HCT116 (cell line): ENCODE measurements around the gene SOS1. TPM values are rescaled to one million over a fixed set of nuclear protein-coding genes. Genes with fewer than 3 reads are reported as not detected.

Experiments used
- ATAC-seq: fragments of 200-7000 bp; cut with Tn5 transposase; 2 replicates; pipeline ENCODE4 v1.9.1; 2020; ENCODE audit warnings: mild to moderate bottlenecking, moderate library complexity
- BruUV-seq: library from RNA; stranded (reverse); fragments of 400-500 nt; replicated peaks from 2 replicates; lab custom pipeline; 2021; lab: Mats Ljungman, UMichigan
- CTCF ChIA-PET: fragments of 300-600 bp; sonication (Branson Sonifier 250); formaldehyde crosslinking; loops from one replicate; lab custom pipeline; 2021; ENCODE audit warnings: antibody characterized with exemption; lab: Charles Lee
- POLR2A ChIA-PET: fragments of 300-600, 350-600 bp; sonication (Branson Sonifier 250); formaldehyde crosslinking; loops from one replicate; lab custom pipeline; 2021; ENCODE audit warnings: antibody characterized with exemption; lab: Charles Lee
- RAD21 ChIA-PET, 2 experiments: fragments of 300-600 bp; sonication (Branson Sonifier 250); formaldehyde crosslinking; loops; one replicate each; lab custom pipeline; 2023; ENCODE audit warnings: low total read pairs in 2 of 2; ENCODE audit not compliant: uncharacterized antibody in 2 of 2, unreplicated experiment in 2 of 2, low non-redundant PET in 1 of 2; lab: Charles Lee
- DNase-seq: peaks from one replicate; pipeline ENCODE4 v3.0.0-alpha.2; 2010; ENCODE audit warnings: low read depth, low spot score
- H2AFZ ChIP-seq: fragments of 200-600 bp; shearing (Covaris generic), sonication (generic); 2 replicates; pipeline ENCODE4 v1.6.1; 2017; ENCODE audit warnings: low read depth, mixed run types, mixed read lengths, antibody characterized with exemption, low read length; ENCODE audit not compliant: poor library complexity, severe bottlenecking
- H3K27ac ChIP-seq: 2 replicates; pipeline ENCODE4 v1.5.1; 2012; ENCODE audit warnings: low read depth, low read length
- H3K27me3 ChIP-seq: fragments of 200-600 bp; sonication (generic); 2 replicates; pipeline ENCODE4 v1.6.1; 2016; ENCODE audit warnings: mixed run types, low read length, mixed read lengths; ENCODE audit not compliant: insufficient read depth
- H3K36me3 ChIP-seq, 2 experiments: fragments of 200-500 bp in 1 of 2; fragments of 200-600 bp in 1 of 2; sonication (Bioruptor generic) in 1 of 2; sonication (generic) in 1 of 2; 2 replicates each; pipeline versions ENCODE4 v1.5.1 to v1.6.1; 2014 to 2016; ENCODE audit warnings: low read length in 2 of 2, inconsistent platforms in 1 of 2, mixed read lengths in 1 of 2, mixed run types in 1 of 2; ENCODE audit not compliant: insufficient read depth in 2 of 2, control insufficient read depth in 1 of 2
- H3K4me1 ChIP-seq, 2 experiments: fragments of 200-600 bp in 1 of 2; sonication (generic) in 1 of 2; 2 replicates each; pipeline versions ENCODE4 v1.5.1 to v1.6.1; 2012 to 2017; ENCODE audit warnings: low read length in 2 of 2, inconsistent platforms in 1 of 2, mild to moderate bottlenecking in 1 of 2, mixed read lengths in 1 of 2, mixed run types in 1 of 2, moderate library complexity in 1 of 2; ENCODE audit not compliant: insufficient read depth in 2 of 2, control insufficient read depth in 1 of 2
- H3K4me2 ChIP-seq: fragments of 200-600 bp; sonication (generic); 2 replicates; pipeline ENCODE4 v1.6.1; 2017; ENCODE audit warnings: mixed run types, low read length, mixed read lengths
- H3K4me3 ChIP-seq, 2 experiments: fragments of 200-600 bp in 1 of 2; sonication (generic) in 1 of 2; replicated peaks in 1 of 2; 2 replicates each; pipeline ENCODE4 v1.5.1; 2011 to 2016; ENCODE audit warnings: low read length in 2 of 2, control low read depth in 1 of 2, low read depth in 1 of 2, mild to moderate bottlenecking in 1 of 2, mixed read lengths in 1 of 2, mixed run types in 1 of 2
- H3K79me2 ChIP-seq: fragments of 200-600 bp; sonication (generic); 2 replicates; pipeline ENCODE4 v1.6.1; 2017; ENCODE audit warnings: mild to moderate bottlenecking, mixed run types, low read length, moderate library complexity, mixed read lengths; ENCODE audit not compliant: insufficient read depth
- H3K9ac ChIP-seq: fragments of 200-600 bp; sonication (generic); 2 replicates; pipeline ENCODE4 v1.6.1; 2016; ENCODE audit warnings: low read length, mixed read lengths
- H3K9me2 ChIP-seq: fragments of 200-600 bp; sonication (generic), shearing (Covaris generic); 2 replicates; pipeline ENCODE4 v1.6.1; 2017; ENCODE audit warnings: mixed run types, mild to moderate bottlenecking, moderate library complexity; ENCODE audit not compliant: insufficient read depth
- H3K9me3 ChIP-seq, 2 experiments: fragments of 200-500 bp in 1 of 2; fragments of 200-600 bp in 1 of 2; sonication (Bioruptor generic) in 1 of 2; sonication (generic) in 1 of 2; 2 replicates each; pipeline ENCODE4 v1.6.1; 2014 to 2017; ENCODE audit warnings: low read length in 2 of 2, mixed read lengths in 2 of 2, inconsistent platforms in 1 of 2, low read depth in 1 of 2, mild to moderate bottlenecking in 1 of 2, mixed run types in 1 of 2, moderate library complexity in 1 of 2; ENCODE audit not compliant: control insufficient read depth in 1 of 2, insufficient read depth in 1 of 2
- H4K20me1 ChIP-seq: fragments of 200-600 bp; sonication (generic), shearing (Covaris generic); 2 replicates; pipeline ENCODE4 v1.6.1; 2017; ENCODE audit warnings: mixed run types, mild to moderate bottlenecking, moderate library complexity; ENCODE audit not compliant: insufficient read depth
- EZH2 ChIP-seq: fragments of 200-600 bp; sonication (generic); IDR thresholded peaks from 2 replicates; pipeline ENCODE4 v1.6.1; 2017; ENCODE audit warnings: antibody characterized with exemption, mixed run types
- POLR2A ChIP-seq: IDR thresholded peaks from 2 replicates; pipeline ENCODE4 v1.7.0; 2011; ENCODE audit warnings: borderline replicate concordance; ENCODE audit not compliant: insufficient read depth, insufficient read length; ENCODE audit errors: extremely low read depth
- SP1 ChIP-seq: IDR thresholded peaks from 2 replicates; pipeline ENCODE4 v1.6.1; 2012; ENCODE audit warnings: low read depth
- SRF ChIP-seq: IDR thresholded peaks from 2 replicates; pipeline ENCODE4 v1.6.1; 2012; ENCODE audit warnings: low read depth
- YY1 ChIP-seq: IDR thresholded peaks from 2 replicates; pipeline ENCODE4 v1.6.1; 2011; ENCODE audit warnings: low read length, low read depth, moderate library complexity, mild to moderate bottlenecking; ENCODE audit not compliant: insufficient replicate concordance; ENCODE audit errors: extremely low read depth
- intact Hi-C: fragments of 100-400 bp; cut with micrococcal nuclease; formaldehyde crosslinking; loops from 2 replicates; pipeline ENCODE4 v1.10.0; 2022
- total RNA-seq: library from RNA; stranded (reverse); gene quantifications from one replicate; pipeline ENCODE4 v1.2.1, GENCODE V29; 2021; ENCODE audit not compliant: unreplicated experiment
- TF ChIP-seq, protein P1 (sequence below): IDR thresholded peaks from 2 replicates; pipeline ENCODE4 v1.6.1; 2012
- TF ChIP-seq, protein P2 (sequence below): IDR thresholded peaks from 2 replicates; pipeline ENCODE4 v1.6.1; 2012
- TF ChIP-seq, protein P3 (sequence below): IDR thresholded peaks from 2 replicates; pipeline ENCODE4 v1.6.1; 2011; ENCODE audit warnings: mild to moderate bottlenecking, low read length, moderate library complexity; ENCODE audit not compliant: insufficient replicate concordance; ENCODE audit errors: extremely low read depth

SOS1 gene
- total RNA-seq, 1 experiment from 2014 or later, result 19.4 TPM

DNA sequence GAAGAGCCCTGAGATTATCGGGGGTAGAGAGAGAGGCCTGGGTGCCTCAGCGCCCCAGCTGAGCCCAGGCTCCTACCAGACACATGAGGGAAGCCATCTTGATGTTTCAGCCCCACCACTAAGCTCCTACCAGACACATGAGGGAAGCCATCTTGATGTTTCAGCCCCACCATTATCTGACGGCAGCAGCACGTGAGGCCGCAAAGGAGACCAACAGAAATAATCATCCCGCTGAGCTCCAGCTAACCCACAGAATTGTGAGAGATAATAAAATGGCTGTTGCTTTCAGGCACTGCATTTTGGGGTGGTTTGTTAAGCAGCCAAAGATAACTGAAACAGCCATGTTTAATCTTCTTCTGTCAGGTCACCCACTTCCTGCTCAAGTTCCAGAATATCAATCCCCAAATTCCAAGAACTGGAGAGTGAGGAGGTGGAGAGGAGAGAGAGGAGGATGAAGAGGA, 29.3 kb upstream of the SOS1 start:
- ChIA-PET POLR2A (no interaction called here), RAD21 (no interaction called here), CTCF (no interaction called here)
- Histone ChIP-seq H3K27me3 (no peaks in the 10 kb centered on the region), H3K9me2 (no peaks in the 10 kb centered on the region), H3K4me3 (no peak overlapping the region), H3K9me3 (no peaks in the 10 kb centered on the region), H3K36me3 (no peaks in the 10 kb centered on the region), H3K9ac (no peak overlapping the region)
- intact Hi-C loops, result no loop called here
- TF ChIP-seq, protein P1, sequence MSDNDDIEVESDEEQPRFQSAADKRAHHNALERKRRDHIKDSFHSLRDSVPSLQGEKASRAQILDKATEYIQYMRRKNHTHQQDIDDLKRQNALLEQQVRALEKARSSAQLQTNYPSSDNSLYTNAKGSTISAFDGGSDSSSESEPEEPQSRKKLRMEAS, result no peak
- TF ChIP-seq, protein P2, sequence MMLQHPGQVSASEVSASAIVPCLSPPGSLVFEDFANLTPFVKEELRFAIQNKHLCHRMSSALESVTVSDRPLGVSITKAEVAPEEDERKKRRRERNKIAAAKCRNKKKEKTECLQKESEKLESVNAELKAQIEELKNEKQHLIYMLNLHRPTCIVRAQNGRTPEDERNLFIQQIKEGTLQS, result no peak
- TF ChIP-seq EZH2 (no peak), SP1 (no peak), SRF (no peak), POLR2A (no peak)
- TF ChIP-seq, protein P3, sequence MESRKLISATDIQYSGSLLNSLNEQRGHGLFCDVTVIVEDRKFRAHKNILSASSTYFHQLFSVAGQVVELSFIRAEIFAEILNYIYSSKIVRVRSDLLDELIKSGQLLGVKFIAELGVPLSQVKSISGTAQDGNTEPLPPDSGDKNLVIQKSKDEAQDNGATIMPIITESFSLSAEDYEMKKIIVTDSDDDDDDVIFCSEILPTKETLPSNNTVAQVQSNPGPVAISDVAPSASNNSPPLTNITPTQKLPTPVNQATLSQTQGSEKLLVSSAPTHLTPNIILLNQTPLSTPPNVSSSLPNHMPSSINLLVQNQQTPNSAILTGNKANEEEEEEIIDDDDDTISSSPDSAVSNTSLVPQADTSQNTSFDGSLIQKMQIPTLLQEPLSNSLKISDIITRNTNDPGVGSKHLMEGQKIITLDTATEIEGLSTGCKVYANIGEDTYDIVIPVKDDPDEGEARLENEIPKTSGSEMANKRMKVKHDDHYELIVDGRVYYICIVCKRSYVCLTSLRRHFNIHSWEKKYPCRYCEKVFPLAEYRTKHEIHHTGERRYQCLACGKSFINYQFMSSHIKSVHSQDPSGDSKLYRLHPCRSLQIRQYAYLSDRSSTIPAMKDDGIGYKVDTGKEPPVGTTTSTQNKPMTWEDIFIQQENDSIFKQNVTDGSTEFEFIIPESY, result no peak
- TF ChIP-seq, all 23 proteins: peak for 0
- no peaks in the 10 kb centered on the region for H3K4me1 ChIP-seq
- no peaks in the 10 kb centered on the region for H3K79me2 ChIP-seq
- no peak overlapping the region for H3K4me2 ChIP-seq
- ATAC-seq, result no peak
- H2AFZ ChIP-seq, result no peak overlapping the region
- BruUV-seq, result no TSS peak
- DNase-seq, result no peak
- H3K27ac ChIP-seq, result no peak overlapping the region
- no peaks in the 10 kb centered on the region for H4K20me1 ChIP-seq

DNA sequence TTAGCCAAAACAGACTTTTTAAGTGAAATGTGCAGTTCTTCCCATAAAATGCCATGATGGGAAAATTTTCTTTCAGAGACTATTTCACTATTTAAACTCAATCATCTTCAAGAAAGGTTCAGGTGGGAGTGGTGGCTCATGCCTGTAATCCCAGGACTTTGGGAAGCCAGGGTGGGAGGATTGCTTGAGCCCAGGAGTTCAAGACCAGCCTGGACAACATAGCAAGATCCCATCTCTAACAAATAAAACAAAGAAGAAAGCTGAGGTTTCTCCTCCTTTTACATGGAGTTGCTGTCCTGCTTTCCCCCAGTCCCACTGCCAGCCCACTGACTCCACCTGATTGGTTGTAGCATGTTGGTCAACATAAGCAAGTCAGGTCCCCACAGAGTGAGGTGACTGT, 25.8 kb upstream of the SOS1 start:
- intact Hi-C loops, result no loop called here
- RAD21 ChIA-PET, result no interaction called here
- no peak for ATAC-seq
- no peaks in the 10 kb centered on the region for H3K79me2 ChIP-seq
- H3K9me2 ChIP-seq, result no peaks in the 10 kb centered on the region
- H3K4me3 ChIP-seq, result no peak overlapping the region
- no peak overlapping the region for H3K4me2 ChIP-seq
- no peak overlapping the region for H3K9ac ChIP-seq
- H2AFZ ChIP-seq, result no peak overlapping the region
- BruUV-seq, result no TSS peak
- no peaks in the 10 kb centered on the region for H3K9me3 ChIP-seq
- no peak for TF ChIP-seq YY1
- no peak for DNase-seq
- H3K36me3 ChIP-seq, result no peaks in the 10 kb centered on the region
- POLR2A ChIA-PET, result no interaction called here
- CTCF ChIA-PET, result no interaction called here
- H4K20me1 ChIP-seq, result no peaks in the 10 kb centered on the region
- H3K4me1 ChIP-seq, result no peaks in the 10 kb centered on the region
- H3K27ac ChIP-seq, result no peak overlapping the region
- no peaks in the 10 kb centered on the region for H3K27me3 ChIP-seq
